ENCODE results near the gene UBL4B.

GRCh38 chr1:110064576-110065337 is 47.5 kb upstream of the UBL4B start:
- TF ChIP-seq CTCF (conservative IDR thresholded peaks at IDR 0.05; ENCODE audit: low read length), result no peak
- no peak for TF ChIP-seq EZH2phosphoT487 (IDR thresholded peaks at IDR 0.05; ENCODE audit: borderline replicate concordance, low read depth, low read length)

Data from OCI-LY7 (cell line).